HL-60 (cell line): ENCODE data around the gene GABPB1.

ENCODE experiments used
- DNase-seq, 2 experiments: peaks; one replicate each; pipeline ENCODE4 v3.0.0-alpha.2; 2010 to 2020; ENCODE audit warnings: low read depth in 1 of 2, low spot score in 1 of 2
- H3K27ac ChIP-seq: fragments of 250-450 bp; sonication (Bioruptor Pico); replicated peaks from 2 replicates; pipeline ENCODE4 v1.5.1; 2020; ENCODE audit warnings: mild to moderate bottlenecking, moderate library complexity
- H3K27me3 ChIP-seq: fragments of 250-450 bp; sonication (Bioruptor Pico); 2 replicates; pipeline ENCODE4 v1.5.1; 2021; ENCODE audit warnings: mild to moderate bottlenecking, moderate library complexity; ENCODE audit not compliant: insufficient read depth, poor library complexity, severe bottlenecking
- H3K4me3 ChIP-seq: replicated peaks from 2 replicates; pipeline ENCODE4 v1.5.1; 2011; ENCODE audit warnings: mild to moderate bottlenecking, control low read depth, low read length; ENCODE audit not compliant: insufficient read depth
- CTCF ChIP-seq: IDR thresholded peaks from one replicate; pipeline ENCODE4 v1.5.1; 2011; ENCODE audit warnings: low read length, control low read depth, inconsistent platforms; ENCODE audit not compliant: insufficient read depth
- GABPA ChIP-seq: IDR thresholded peaks from 2 replicates; pipeline ENCODE4 v1.6.1; 2012; ENCODE audit warnings: low read depth
- POLR2AphosphoS5 ChIP-seq: IDR thresholded peaks from 2 replicates; pipeline ENCODE4 v1.6.1; 2012; ENCODE audit warnings: low read depth
- REST ChIP-seq: IDR thresholded peaks from 2 replicates; pipeline ENCODE4 v1.6.1; 2012; ENCODE audit warnings: low read depth; ENCODE audit not compliant: insufficient replicate concordance
- SPI1 ChIP-seq: IDR thresholded peaks from 2 replicates; pipeline ENCODE4 v1.6.1; 2012; ENCODE audit warnings: low read depth, mild to moderate bottlenecking, borderline replicate concordance

GABPB1 gene

GRCh38 chr15:50244959-50245624 is 109.9 kb downstream of the GABPB1 start:
- Histone ChIP-seq H3K27me3 (no peaks in the 10 kb centered on the region), H3K27ac (no peak overlapping the region), H3K4me3 (no peak overlapping the region)
- no peak for DNase-seq
- TF ChIP-seq SPI1 (no peak), REST (no peak), CTCF (no peak), POLR2AphosphoS5 (no peak), GABPA (no peak)

GRCh38 chr15:50244153-50244552 is 110.8 kb downstream of the GABPB1 start:
- Histone ChIP-seq H3K27me3 (no peaks in the 10 kb centered on the region), H3K27ac (no peak overlapping the region), H3K4me3 (no peak overlapping the region)
- no peak for TF ChIP-seq POLR2AphosphoS5
- no peak for TF ChIP-seq SPI1
- no peak for TF ChIP-seq REST
- no peak for TF ChIP-seq GABPA
- TF ChIP-seq CTCF: no peak
- no peak for DNase-seq

GRCh38 chr15:50241684-50242450 is 113.1 kb downstream of the GABPB1 start:
- Histone ChIP-seq H3K4me3 (no peak overlapping the region), H3K27ac (no peak overlapping the region), H3K27me3 (no peaks in the 10 kb centered on the region)
- no peak for DNase-seq
- TF ChIP-seq CTCF (no peak), POLR2AphosphoS5 (no peak), REST (no peak), SPI1 (no peak), GABPA (no peak)
